SIG-M5 treated with dmso at 0.1 percent for 504 hours (cell line): ENCODE results near the gene PIP4K2A.

Source experiments
- DNase-seq: peaks from one replicate; lab custom pipeline; 2025; ENCODE audit not compliant: unreplicated experiment; lab: John Stamatoyannopoulos, UW

PIP4K2A gene

DNA sequence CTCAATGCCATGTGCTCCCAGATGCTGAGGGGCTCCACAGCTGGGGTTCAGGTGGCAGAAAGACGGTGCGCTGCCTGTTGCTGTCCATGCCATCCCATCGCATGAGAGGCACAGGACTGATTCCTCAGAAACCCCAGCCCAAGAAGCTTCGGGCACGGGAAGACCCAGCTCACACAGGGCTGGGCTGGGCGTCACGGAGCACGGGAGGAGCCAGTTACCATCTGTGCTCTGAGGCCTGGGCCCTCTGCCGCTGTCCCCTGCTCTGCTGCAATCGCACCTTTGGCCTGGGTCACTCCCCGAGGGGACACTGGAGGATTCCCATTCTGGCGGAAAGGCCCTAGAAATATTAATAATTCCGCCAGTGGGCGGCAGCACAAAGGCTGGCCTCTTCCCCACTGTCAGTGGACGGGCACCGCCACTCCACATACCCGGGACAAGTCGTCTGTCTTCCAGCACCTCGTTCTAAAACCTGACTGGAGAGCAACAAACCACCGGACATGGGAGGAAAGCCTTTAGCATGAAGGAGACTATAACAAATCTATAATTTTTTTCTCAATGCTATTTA lies 92.1 kb downstream of the PIP4K2A start:
- DNase-seq, result no peak

DNA sequence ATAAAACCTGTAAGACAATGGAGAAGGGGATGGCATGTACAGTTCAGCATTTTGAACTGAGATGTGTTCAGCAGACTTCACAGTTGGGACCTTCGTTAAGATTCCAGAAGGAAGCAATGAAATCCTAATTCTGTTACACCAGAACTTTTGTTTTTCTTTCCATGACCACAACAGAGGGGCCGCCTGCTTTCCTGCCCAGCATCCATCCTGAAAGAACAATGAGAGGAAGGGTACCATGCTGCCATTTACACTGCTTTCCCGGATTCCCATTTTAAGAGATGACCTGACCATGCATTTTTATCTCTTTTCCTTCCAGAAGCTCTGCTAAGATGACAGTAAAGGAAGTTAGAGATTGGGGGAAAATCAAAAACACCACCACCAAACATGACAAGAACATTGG lies 92.7 kb downstream of the PIP4K2A start:
- no peak for DNase-seq

DNA sequence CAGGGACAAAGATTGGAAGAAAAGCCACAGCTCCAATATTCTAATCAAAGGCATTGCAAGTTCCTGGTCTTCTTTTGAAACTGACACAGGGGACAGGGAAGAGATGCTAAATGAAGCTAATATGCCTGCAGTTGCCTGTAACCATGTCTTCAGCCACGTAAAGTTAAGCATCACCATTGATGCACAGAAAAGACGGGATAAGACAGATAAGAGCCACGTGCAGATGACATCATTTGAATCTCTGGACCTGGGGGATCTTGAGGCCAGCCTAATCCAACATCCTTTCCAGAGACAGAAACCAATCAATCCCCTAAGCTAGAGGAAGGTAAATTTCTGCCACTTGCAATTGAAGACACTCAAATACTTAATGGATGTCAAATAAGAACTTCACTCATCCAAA lies 93.4 kb downstream of the PIP4K2A start:
- DNase-seq, result no peak

DNA sequence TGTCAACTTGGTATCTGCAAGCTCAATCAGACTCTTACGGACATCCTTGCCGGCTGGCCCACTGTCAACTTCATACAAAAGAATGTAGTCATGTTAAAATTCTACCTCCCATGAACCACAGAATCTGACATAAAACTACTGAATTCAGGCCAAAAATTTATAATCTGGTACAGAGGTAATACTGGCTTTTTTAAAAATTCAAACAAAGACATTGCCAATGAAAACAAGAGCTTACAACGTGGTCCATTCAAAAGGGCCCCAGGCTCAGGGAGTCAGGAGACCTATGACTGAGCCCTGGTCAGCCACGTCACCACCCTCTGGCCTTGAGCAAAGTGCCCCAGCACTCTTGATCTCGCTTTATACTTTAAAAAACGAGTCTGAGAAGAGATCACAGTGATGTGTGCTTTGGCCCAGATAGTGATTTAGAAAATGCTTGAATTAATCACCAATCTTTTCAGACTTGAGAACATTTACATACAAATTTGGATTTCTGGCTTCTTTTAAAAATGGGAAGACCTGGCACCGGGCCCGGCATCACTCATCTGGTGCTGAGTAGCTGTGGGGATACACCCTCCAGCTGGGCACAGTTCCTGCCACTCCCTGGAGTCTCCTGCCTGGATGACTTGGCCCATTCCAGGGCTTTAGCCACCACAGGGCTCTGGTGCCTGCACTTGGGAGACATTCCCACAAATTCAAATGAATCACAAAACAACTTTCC lies 94.1 kb downstream of the PIP4K2A start:
- no peak for DNase-seq

DNA sequence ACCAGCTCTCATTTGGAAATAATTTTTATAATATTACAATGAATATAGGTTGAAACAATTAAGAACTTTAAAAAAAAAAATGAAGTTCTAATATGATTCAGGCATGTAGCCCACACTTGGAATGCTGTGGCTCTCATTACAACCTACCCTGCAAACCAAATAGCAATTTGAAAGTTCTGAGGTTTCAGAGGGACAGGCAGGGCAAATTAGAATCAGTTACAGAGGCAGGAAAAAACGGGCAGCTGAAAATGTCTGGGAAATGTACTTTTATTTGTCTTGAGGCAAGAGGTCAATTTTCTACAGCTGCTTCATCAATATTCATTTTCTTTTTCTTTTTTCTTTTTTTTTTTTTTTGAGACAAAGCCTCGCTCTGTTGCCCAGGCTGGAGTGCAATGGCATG lies 95.3 kb downstream of the PIP4K2A start:
- no peak for DNase-seq

DNA sequence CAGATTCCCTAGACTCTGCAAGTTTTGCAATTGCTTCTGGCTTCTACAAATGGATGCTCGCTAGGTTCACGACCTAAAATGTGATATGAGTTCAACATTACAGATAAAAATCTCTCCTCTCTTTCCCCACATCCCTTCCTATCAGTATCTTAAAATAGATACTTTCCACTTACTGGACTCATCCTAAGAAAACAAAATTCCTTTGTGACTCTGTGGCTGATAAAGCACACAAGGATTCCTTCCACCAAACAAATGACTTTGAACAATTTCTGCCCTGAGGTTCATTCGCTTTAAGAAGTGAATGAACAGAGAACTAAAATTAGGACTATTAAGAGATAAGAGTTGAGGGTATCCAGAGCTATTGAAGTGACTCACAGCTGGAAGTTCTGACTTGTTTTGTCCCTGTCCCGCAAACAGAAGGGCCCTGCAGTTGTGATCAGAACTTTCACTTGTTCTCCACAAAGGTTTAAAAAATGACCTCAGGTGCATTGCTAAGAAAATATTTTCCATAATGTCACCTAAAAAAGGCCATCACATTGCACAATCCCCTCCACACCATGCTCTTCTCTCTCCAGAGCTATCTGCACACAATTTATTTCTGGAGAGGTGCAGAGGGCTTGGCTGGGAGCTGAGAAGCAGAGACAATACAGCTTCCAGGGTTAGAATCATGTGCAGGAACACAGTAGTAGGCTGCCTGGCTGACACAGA lies 96.1 kb downstream of the PIP4K2A start:
- DNase-seq, result no peak

DNA sequence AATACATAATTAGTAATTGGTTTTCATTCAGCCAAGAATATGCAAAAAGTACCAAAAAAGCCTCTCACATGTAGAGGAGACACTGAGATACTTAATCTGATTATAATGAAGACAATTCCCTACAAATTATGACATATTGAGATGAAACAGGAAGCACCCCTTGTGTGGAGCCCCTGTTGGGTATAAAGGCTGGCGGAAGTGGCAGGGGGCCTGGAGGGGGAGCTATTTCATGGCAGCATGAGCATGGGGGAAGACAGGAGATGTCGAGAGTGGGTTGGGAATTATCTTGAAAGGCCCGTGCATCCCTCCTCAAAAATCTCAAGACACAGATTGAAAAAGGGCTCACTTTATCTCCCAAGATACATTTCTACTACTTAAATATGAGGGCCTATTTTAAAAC lies 96.9 kb downstream of the PIP4K2A start:
- DNase-seq, result no peak

DNA sequence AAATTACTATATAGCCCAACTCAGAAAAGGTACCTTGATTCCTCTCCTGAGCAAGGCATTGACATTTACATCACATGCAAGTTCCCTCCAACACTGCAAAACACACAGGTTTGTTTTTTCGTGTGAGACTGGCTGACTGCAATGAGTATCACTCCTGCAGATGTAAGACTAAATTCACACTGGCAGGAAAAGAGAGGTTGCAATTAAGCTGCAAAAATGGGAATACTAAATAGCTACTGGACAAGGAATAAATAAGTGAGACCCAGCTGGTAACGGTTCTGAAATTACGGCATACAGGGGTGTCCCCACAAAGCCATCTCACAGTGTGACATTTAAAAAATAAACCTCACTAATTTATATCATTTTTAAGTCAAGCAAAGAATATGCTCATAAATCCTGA lies 97.3 kb downstream of the PIP4K2A start:
- DNase-seq, result no peak

DNA sequence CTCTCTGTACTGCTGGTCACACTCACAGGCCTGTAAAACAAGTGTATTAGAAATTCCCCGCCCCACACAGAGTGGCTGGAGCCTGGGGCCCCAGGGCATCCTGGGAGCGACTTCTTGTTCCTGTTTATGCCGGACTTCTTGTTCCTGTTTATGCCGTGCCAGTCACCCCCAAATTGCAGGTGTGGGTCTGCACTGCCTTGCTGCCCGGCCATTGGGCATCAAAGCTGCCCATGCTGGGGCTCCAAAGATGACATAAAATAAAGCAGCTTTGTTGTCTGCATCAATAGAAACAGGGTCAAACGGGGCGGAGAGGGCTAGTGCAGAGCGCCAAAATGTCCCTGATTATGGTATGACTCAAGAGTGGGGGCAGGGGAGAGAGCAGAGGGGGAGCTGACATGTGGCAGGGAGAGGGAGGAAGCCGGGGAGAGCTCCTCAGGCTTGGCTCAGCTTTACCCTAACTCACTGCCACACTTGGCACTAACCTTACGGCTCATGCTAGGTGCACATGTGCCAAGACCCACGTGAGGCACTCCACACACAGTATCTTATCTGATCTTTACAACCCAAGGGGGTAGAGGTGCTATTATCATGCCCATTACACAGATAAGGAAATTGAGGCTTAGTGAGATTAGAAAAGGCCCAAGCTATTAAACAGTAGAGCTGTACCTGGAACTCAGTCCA lies 98.4 kb downstream of the PIP4K2A start:
- peak; percentile 45 for DNase-seq

DNA sequence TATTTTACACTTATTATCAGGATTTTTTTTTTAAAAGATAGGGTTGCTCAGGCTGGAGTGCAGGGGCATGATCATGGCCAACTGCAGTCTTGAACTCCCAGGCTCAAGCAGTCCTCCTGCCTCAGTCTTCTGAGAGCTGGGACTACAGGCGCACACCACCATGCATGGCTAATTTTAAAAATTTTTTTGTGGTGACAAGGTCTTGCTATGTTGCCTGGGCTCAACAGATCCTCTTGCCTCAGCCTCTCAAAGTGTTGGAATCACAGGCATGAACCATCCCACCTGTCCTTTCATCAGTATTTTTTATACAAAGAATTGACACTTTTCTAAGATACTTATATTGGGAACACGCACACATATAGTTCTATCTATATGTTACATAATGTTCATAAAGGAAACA lies 99.3 kb downstream of the PIP4K2A start:
- DNase-seq, result no peak

DNA sequence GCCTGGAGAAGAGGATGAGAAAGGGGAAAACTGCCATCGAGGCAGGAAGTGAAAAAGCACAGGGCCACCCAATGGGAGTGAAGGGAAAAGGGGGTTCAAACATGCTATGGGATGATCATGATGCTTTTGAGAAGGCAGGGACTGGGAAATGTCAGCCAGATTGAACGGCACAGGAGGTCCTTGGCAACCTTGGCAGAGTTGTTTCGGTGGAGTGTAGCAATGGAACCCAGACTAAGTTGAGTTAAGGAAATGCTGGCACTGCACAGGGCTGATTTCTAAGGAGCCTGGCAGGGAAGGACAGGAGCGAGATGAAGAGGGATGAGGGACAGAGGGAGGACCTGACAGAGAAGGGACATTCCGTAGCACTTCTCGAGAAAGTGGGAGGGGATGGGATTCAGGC lies 101.4 kb downstream of the PIP4K2A start:
- DNase-seq, result no peak

DNA sequence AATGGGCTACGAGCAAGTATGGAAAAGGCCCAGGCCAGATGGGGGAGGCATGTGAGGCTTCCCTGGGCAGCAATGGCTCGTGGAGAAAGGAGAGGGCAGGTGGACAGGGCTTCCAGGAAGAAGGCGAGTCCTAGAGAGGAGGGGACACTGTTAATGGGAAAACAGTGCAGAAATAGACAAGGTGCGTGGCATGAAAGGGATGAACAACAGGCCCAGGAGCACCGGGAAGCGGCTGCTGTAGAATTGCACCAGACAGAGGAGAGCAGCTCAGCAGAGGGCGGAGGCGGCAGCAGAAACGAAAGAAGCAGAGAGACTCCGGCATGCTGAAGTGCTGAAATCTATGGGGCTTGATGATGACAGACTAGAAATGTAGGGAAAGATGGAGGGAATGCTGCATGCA lies 102.1 kb downstream of the PIP4K2A start:
- no peak for DNase-seq

DNA sequence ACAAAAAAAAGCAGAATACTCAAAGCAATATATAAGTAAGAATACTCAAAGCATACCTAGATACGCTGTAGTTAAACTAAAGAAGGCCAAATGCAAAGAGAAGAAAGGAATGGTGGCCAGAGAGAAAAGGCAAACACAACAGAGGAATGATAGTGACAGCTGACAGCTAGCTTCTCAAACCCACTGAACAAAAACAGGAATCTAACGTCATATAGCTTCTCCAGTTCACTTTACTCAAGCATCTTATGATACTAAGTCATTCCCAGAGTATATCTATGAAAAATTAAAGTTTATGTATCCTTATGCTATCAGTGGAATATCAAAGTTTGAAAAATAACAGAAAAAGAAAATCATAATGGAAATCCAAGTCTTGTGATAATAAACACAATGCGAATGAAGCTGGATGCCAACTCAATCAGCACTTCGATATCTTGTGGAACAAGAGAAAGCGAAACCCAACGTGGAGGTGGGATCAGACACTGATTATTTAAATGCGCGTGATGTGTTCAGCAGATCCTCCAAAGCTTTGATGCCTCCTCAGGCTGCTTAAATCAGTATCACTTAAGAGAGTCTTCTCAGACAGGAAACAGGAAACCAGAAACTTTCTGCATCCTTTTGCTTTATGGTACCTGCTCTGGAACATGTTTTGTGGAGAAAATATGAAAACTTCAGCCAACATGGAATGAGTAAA lies 102.8 kb downstream of the PIP4K2A start:
- DNase-seq, result no peak

DNA sequence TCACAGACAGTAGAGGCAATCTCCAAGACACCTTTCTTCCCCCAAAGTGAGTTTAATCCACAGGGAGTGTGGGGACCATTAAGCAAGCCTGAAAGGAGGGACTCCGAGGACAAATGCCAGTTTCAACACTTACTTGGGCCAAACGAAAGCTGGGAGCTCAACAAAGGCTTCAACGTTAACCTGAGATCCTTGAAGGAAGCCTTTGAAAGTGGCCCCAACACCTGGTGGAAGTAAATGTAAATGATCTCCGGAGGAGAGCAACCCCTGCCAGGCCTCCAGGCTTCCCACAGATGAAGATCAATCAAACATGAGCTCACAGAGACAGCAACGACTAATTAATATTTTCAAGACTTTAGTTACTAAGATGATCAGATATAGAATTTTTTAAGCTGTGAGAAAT lies 103.8 kb downstream of the PIP4K2A start:
- no peak for DNase-seq

DNA sequence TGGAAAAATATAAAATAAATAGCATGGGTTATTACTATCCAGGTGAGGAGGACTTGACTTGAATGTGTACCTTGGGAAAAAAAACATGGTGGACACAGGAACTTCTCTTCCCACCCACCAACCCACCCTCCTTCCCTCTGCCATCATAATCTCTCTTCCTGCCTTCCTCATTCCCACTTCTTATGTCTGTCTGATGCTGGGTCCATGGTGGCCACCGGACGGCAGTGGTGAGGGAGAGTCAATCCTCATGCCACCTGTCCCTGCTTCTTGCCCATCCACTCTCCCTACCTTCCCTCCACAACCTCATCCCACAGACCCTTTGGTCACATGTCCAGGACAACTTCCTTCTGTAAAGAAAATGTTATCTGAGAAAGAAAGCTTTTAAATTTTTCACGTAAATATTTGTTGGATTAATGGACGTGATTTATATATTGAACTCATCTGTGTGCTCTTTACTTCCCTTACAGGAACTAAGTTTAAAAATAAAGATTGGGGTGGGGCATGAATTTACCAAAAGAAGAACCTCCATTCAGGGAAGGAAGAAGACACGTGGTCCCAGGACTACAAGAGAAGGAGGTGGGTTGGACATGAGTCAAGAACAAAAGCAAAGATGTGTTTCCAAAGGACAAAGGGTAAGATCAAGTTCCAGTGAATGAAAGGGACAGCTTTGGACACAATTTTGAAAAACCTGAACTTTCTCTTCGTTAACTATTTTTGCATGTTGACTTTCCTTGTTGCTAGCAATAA lies 104.5 kb downstream of the PIP4K2A start:
- DNase-seq, result no peak

DNA sequence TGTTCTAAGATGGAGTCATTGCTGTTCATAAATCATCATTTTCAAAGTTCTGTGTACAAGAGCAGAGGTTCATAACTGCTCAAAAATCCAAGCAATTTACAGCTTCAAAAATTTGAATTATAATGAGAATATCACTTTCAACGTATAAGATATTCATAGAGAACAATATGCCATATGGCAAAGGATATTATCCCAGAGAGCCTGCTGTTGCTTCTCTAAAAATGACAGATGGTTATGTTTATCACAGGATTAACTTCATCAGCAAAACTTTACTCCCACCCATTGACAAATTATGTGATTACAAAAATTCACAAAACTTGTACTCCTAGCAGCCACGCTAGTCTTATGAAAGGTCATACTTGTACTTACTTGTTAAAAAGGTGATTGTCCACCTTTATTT lies 105.1 kb downstream of the PIP4K2A start:
- DNase-seq, result no peak

DNA sequence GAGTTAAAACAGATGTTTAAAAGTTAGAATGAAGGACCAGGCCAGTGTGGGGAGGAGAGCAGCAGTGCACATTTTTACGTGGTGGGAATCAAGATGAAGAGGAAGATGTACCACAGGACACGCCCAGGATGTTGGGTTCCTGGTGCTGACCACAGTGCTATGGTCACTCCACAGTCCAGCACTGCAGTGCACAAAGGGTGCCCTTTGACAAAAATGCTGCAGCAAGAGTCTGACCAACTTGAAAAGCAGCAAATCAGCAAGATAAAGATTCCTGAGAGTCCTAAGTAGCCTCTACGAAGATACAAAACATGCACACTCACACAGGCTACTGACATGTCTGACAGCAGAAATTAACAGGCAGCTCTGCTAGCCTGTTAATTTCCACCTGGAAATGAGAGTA lies 107.1 kb downstream of the PIP4K2A start:
- no peak for DNase-seq

DNA sequence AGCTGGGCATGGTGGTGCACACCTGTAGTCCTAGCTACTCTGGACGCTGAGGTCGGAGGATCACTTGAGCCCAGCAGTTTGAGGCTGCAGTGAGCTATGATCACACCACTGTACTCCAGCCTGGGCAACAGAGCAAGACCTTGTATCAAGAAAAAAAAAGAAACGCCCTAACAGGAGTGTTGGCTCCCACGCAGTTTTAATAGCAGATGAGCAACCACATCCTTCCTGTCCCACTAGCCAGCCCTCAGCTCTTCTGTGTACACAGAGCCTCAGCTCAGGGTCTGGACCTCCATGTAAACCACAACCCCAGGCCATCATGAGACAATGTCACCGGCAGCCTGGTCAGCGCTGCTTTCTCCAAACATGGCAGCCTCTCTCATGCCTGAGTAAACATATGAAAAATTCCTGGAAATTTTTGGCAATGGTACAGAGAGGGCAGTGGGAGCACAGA lies 108.2 kb downstream of the PIP4K2A start:
- DNase-seq, result peak; percentile 24

DNA sequence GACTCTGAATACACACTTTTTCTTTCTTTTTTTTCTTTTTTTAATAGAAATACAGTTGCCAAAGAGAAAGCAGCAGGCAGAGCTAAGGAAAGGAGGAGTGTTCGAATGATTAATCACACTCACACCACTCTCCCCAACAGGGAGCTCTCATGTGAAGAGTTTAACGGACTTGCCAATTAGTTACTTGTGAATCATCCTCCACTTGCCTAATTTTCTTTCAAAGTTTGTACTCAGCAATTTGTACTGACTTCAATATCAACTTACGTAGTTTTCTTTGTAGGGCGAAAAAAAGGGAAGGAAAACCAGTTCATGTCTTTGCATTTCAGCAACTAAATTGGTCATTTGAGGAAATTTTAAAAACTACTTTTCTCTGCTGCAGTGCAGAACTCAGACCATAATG lies 109.2 kb downstream of the PIP4K2A start:
- peak; percentile 89 for DNase-seq

DNA sequence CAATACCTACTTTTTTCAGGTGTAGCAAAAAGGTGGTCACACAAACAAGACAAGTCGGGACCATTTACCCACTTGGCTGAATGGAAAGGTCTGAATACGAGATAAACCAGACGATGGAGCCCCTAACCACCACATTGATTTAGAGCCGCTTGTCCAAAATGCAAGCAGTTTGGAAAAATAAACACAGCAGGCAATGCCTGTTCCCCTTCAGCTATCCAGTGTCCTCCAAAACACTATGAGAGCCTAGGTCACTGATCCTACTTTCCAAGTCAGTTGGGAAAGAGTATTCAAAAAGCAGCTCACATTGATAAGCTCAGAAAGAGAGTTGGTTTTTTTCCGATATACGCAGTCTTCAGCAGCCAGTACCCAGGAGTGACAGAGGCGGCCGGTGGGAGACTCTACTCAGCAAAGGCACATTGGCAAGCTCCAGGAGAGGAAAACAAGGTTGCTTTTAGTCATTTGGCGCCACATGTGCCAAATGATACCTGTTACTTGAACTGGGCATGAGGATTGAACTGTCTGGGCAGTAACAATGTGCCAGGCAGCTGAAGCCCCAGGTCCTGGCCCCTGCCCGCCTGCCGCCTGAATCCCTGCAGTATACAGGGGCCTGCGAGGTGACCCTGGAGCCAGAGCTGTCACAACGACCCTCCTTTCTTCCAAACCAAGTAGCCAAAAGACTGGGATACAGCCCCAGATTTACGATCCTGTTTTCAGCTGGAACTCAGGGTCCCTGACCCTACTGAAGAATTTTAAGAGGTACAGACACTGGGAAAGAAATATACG lies 109.8 kb downstream of the PIP4K2A start:
- DNase-seq, result no peak
